H1 (cell line): Measurements from ENCODE around the gene GMPPA. TPM values are rescaled to one million over a fixed set of nuclear protein-coding genes. Genes with fewer than 3 reads are reported as not detected.

ENCODE experiments used
- CTCF ChIA-PET: fragments of 300-600 bp; sonication (Branson Sonifier 250); formaldehyde crosslinking; loops from one replicate; lab custom pipeline; 2021; ENCODE audit not compliant: partially characterized antibody; lab: Charles Lee
- POLR2A ChIA-PET: fragments of 300-600 bp; sonication (Branson Sonifier 250); formaldehyde crosslinking; loops from one replicate; lab custom pipeline; 2021; ENCODE audit warnings: inconsistent platforms; ENCODE audit not compliant: partially characterized antibody; lab: Charles Lee
- DNase-seq, 2 experiments: peaks; one replicate each; pipeline versions ENCODE4 v3.0.0 to v3.0.0-alpha.2; 2010 to 2022; ENCODE audit warnings: low spot score in 2 of 2, low read depth in 1 of 2, mixed read lengths in 1 of 2
- FAIRE-seq: peaks from 2 replicates; lab custom pipeline; 2011; peaks lifted over from hg19 to GRCh38; lab: Jason Lieb, UNC
- H2AFZ ChIP-seq: 2 replicates; pipeline ENCODE4 v1.8.1; 2012; ENCODE audit warnings: low read length, inconsistent platforms
- H2AK5ac ChIP-seq: 2 replicates; pipeline ENCODE4 v1.6.1; 2013; ENCODE audit warnings: low read depth, low read length
- H2BK120ac ChIP-seq: replicated peaks from 2 replicates; pipeline ENCODE3; 2013; ENCODE audit warnings: low read depth, low read length, inconsistent platforms
- H2BK12ac ChIP-seq: 2 replicates; pipeline ENCODE4 v1.6.1; 2013; ENCODE audit warnings: low read depth, low read length
- H2BK15ac ChIP-seq: 2 replicates; pipeline ENCODE4 v1.6.1; 2013; ENCODE audit warnings: low read length
- H2BK20ac ChIP-seq: 2 replicates; pipeline ENCODE4 v1.6.1; 2013; ENCODE audit warnings: low read length
- H2BK5ac ChIP-seq: 2 replicates; pipeline ENCODE4 v1.6.1; 2013; ENCODE audit warnings: low read depth, low read length
- H3K14ac ChIP-seq: 2 replicates; pipeline ENCODE4 v1.6.1; 2013; ENCODE audit warnings: inconsistent platforms; ENCODE audit not compliant: insufficient read length
- H3K18ac ChIP-seq: 2 replicates; pipeline ENCODE4 v1.6.1; 2013; ENCODE audit warnings: low read length; ENCODE audit errors: extremely low read depth
- H3K23ac ChIP-seq: 2 replicates; pipeline ENCODE4 v1.6.1; 2013; ENCODE audit warnings: inconsistent platforms; ENCODE audit not compliant: insufficient read length
- H3K23me2 ChIP-seq: 2 replicates; pipeline ENCODE4 v1.6.1; 2013; ENCODE audit warnings: low read depth, low read length
- H3K27ac ChIP-seq: 2 replicates; pipeline ENCODE4 v1.6.1; 2011; ENCODE audit warnings: low read depth, low read length, inconsistent platforms
- H3K27me3 ChIP-seq, 4 experiments: replicated peaks in 1 of 4; 1 replicate in 1 of 4; 2 replicates in 3 of 4; pipeline versions ENCODE4 v1.6.1 to v1.8.1; 2011 to 2013; ENCODE audit warnings: low read length in 3 of 4, mild to moderate bottlenecking in 3 of 4, inconsistent platforms in 2 of 4, mixed read lengths in 2 of 4, moderate library complexity in 1 of 4; ENCODE audit not compliant: control insufficient read depth in 3 of 4, insufficient read depth in 3 of 4; ENCODE audit errors: extremely low read depth in 1 of 4
- H3K36me3 ChIP-seq, 4 experiments: 2 replicates each; pipeline versions ENCODE4 v1.6.1 to v1.8.1; 2011 to 2013; ENCODE audit warnings: mild to moderate bottlenecking in 4 of 4, low read length in 3 of 4, moderate library complexity in 2 of 4, control low read depth in 1 of 4, inconsistent platforms in 1 of 4; ENCODE audit not compliant: insufficient read depth in 4 of 4, control insufficient read depth in 2 of 4
- H3K4ac ChIP-seq: replicated peaks from 2 replicates; pipeline ENCODE3; 2013; ENCODE audit warnings: low read length, low read depth, mixed read lengths, inconsistent platforms; ENCODE audit not compliant: insufficient read length
- H3K4me1 ChIP-seq, 4 experiments: replicated peaks in 1 of 4; 1 replicate in 1 of 4; 2 replicates in 3 of 4; pipeline versions ENCODE4 v1.6.1 to v1.8.1; 2011 to 2013; ENCODE audit warnings: low read length in 3 of 4, inconsistent platforms in 2 of 4, mixed read lengths in 1 of 4; ENCODE audit not compliant: insufficient read depth in 4 of 4, control insufficient read depth in 3 of 4
- H3K4me2 ChIP-seq, 2 experiments: 2 replicates each; pipeline versions ENCODE4 v1.6.1 to v1.8.1; 2011 to 2013; ENCODE audit warnings: low read depth in 2 of 2, low read length in 2 of 2, control low read depth in 1 of 2, inconsistent platforms in 1 of 2, mild to moderate bottlenecking in 1 of 2; ENCODE audit not compliant: insufficient read depth in 1 of 2
- H3K4me3 ChIP-seq, 4 experiments: fragments of 200-600, 300-600 bp in 1 of 4; sonication (generic), shearing (Covaris generic), sonication (Bioruptor Twin) in 1 of 4; 2 replicates each; pipeline versions ENCODE4 v1.5.1 to v1.8.1; 2011 to 2016; ENCODE audit warnings: low read length in 4 of 4, low read depth in 3 of 4, control low read depth in 2 of 4, inconsistent platforms in 2 of 4, mild to moderate bottlenecking in 2 of 4, mixed read lengths in 1 of 4, moderate library complexity in 1 of 4; ENCODE audit not compliant: insufficient read depth in 2 of 4; ENCODE audit errors: extremely low read depth in 1 of 4
- H3K56ac ChIP-seq: replicated peaks from 2 replicates; pipeline ENCODE3; 2013; ENCODE audit warnings: low read depth, mild to moderate bottlenecking, mixed read lengths, low read length, inconsistent platforms; ENCODE audit not compliant: insufficient read length
- H3K79me1 ChIP-seq: 2 replicates; pipeline ENCODE4 v1.6.1; 2013; ENCODE audit warnings: low read depth, low read length, control low read depth
- H3K79me2 ChIP-seq, 2 experiments: 2 replicates each; pipeline versions ENCODE4 v1.6.1 to v1.8.1; 2012 to 2013; ENCODE audit warnings: low read length in 2 of 2, mild to moderate bottlenecking in 2 of 2, inconsistent platforms in 1 of 2; ENCODE audit not compliant: insufficient read depth in 2 of 2, control insufficient read depth in 1 of 2
- H3K9ac ChIP-seq, 4 experiments: replicated peaks in 1 of 4; 1 replicate in 1 of 4; 2 replicates in 3 of 4; pipeline versions ENCODE4 v1.6.1 to v1.8.1; 2011 to 2013; ENCODE audit warnings: low read depth in 3 of 4, low read length in 3 of 4, control low read depth in 2 of 4, mild to moderate bottlenecking in 2 of 4, moderate library complexity in 2 of 4, inconsistent platforms in 1 of 4; ENCODE audit errors: extremely low read depth in 1 of 4
- H3K9me3 ChIP-seq, 2 experiments: 2 replicates each; pipeline versions ENCODE4 v1.6.1 to v1.8.1; 2012 to 2013; ENCODE audit warnings: mild to moderate bottlenecking in 2 of 2, moderate library complexity in 2 of 2, control low read depth in 1 of 2, inconsistent platforms in 1 of 2, low read depth in 1 of 2, low read length in 1 of 2, mixed read lengths in 1 of 2; ENCODE audit not compliant: insufficient read depth in 2 of 2
- H4K20me1 ChIP-seq, 2 experiments: replicated peaks in 1 of 2; 2 replicates each; pipeline versions ENCODE3 to v1.8.1; 2011 to 2013; ENCODE audit warnings: inconsistent platforms in 2 of 2, low read length in 2 of 2, mild to moderate bottlenecking in 1 of 2; ENCODE audit not compliant: insufficient read depth in 2 of 2, control insufficient read depth in 1 of 2
- H4K5ac ChIP-seq: 2 replicates; pipeline ENCODE4 v1.6.1; 2013; ENCODE audit warnings: low read length, low read depth, mixed read lengths, inconsistent platforms; ENCODE audit not compliant: insufficient read length
- H4K8ac ChIP-seq: 2 replicates; pipeline ENCODE4 v1.8.0; 2013; ENCODE audit warnings: mild to moderate bottlenecking, moderate library complexity, low read length, inconsistent platforms; ENCODE audit not compliant: insufficient read depth; ENCODE audit errors: extremely low read depth
- H4K91ac ChIP-seq: replicated peaks from 2 replicates; pipeline ENCODE3; 2013; ENCODE audit warnings: low read length, mixed read lengths, inconsistent platforms; ENCODE audit not compliant: insufficient read length
- E2F6 ChIP-seq: IDR thresholded peaks from 2 replicates; pipeline ENCODE4 v1.6.1; 2012; ENCODE audit warnings: inconsistent platforms
- EZH2 ChIP-seq: fragments of 200-600 bp; sonication (generic); IDR thresholded peaks from 2 replicates; pipeline ENCODE4 v1.7.1; 2012; ENCODE audit warnings: low read depth, mild to moderate bottlenecking, moderate library complexity, low read length, inconsistent platforms; ENCODE audit not compliant: severe bottlenecking
- FOSL1 ChIP-seq: IDR thresholded peaks from 2 replicates; pipeline ENCODE4 v1.6.1; 2011; ENCODE audit warnings: mild to moderate bottlenecking, low read depth, low read length, moderate library complexity; ENCODE audit not compliant: insufficient read depth
- KDM4A ChIP-seq: IDR thresholded peaks from one replicate; pipeline ENCODE4 v1.7.1; 2012; ENCODE audit warnings: low read depth, mild to moderate bottlenecking, moderate library complexity, low read length, inconsistent platforms; ENCODE audit not compliant: severe bottlenecking
- MAX ChIP-seq: IDR thresholded peaks from 2 replicates; pipeline ENCODE4 v1.6.1; 2012; ENCODE audit warnings: inconsistent platforms
- RBBP5 ChIP-seq: IDR thresholded peaks from 2 replicates; pipeline ENCODE4 v1.7.1; 2012; ENCODE audit warnings: low read depth, mild to moderate bottlenecking, inconsistent platforms, low read length, moderate library complexity, borderline replicate concordance
- SIX5 ChIP-seq: IDR thresholded peaks from 2 replicates; pipeline ENCODE4 v1.6.1; 2011; ENCODE audit warnings: mild to moderate bottlenecking, low read depth, low read length
- SRF ChIP-seq: IDR thresholded peaks from 2 replicates; pipeline ENCODE4 v1.6.1; 2011; ENCODE audit warnings: mild to moderate bottlenecking, low read depth, low read length, moderate library complexity
- TAF7 ChIP-seq: optimal IDR thresholded peaks from 2 replicates; pipeline ENCODE3; 2011; ENCODE audit warnings: low read depth, mild to moderate bottlenecking, inconsistent platforms, low read length, moderate library complexity, borderline replicate concordance
- WGBS, 2 experiments: shearing (Covaris generic) in 1 of 2; methylation state at CpG; one replicate each; pipeline versions ENCODE4 v1.1.6 to v1.1.7; 2013 to 2015; ENCODE audit warnings: low lambda C conversion rate in 2 of 2, mixed read lengths in 2 of 2, inconsistent platforms in 1 of 2, low coverage in 1 of 2, missing lambda C conversion rate in 1 of 2; ENCODE audit not compliant: insufficient replicate concordance in 2 of 2, insufficient coverage in 1 of 2, insufficient read length in 1 of 2; ENCODE audit errors: extremely low coverage in 1 of 2, missing lambda C conversion rate in 1 of 2; 5-methylcytosine and 5-hydroxymethylcytosine counted together
- polyA plus RNA-seq, 7 experiments: library from polyadenylated mRNA; depleted of rRNA in 3 of 7; stranded (reverse) in 5 of 7; unstranded in 2 of 7; fragments of >200 nt in 5 of 7; fragments of 200-250 nt in 2 of 7; gene quantifications; 1 replicate in 5 of 7; 2 replicates in 1 of 7; 4 replicates in 1 of 7; pipeline versions ENCODE4 v1.2.1 to v1.2.3, GENCODE V29; 2011 to 2013; ENCODE audit warnings: missing spikeins in 2 of 7, mixed read lengths in 2 of 7
- total RNA-seq: library from RNA; stranded (reverse); fragmentation: NEBNext Ultra II Directional; extraction: Animal tissue kit (Norgen Biotek cat#: 25700); gene quantifications from 2 replicates; pipeline ENCODE4 v1.2.1, GENCODE V29; 2021

The GMPPA gene
- total and polyA plus RNA-seq, 2 of the 8 experiments (the other 6 are each of a cell fraction or from before 2014, with no cell fraction given), result 34.3 to 98.8 TPM

GRCh38 chr2:219484343-219485200 is 14.1 kb upstream of the GMPPA start:
- H3K9me3 ChIP-seq, result no peaks in the 10 kb centered on the region
- peaks cover 20 to 49% (median 36%) of the 10 kb centered on the region in 4 experiments for H3K27me3 ChIP-seq
- no peak overlapping the region for H3K23ac ChIP-seq
- H2AK5ac ChIP-seq, result no peak overlapping the region
- H3K9ac ChIP-seq, result no peak overlapping the region
- peaks cover 0 to 2% of the 10 kb centered on the region in 2 experiments for H4K20me1 ChIP-seq
- no peak overlapping the region for H2BK20ac ChIP-seq
- FAIRE-seq (no peak), DNase-seq (peak in 1 of 2 experiments; percentile 68)
- peak overlapping the region; percentile 14 for H3K56ac ChIP-seq
- CTCF ChIA-PET, result interaction anchor here (1.9 to 113.1 kb wide), 5 partner anchors 5 to 158 kb away, joined by 5 to 7248 read pairs (median 74); partner anchors contain the start of genes ASIC4, CHPF, DES and GMPPA
- H3K79me1 ChIP-seq, result no peaks in the 10 kb centered on the region
- no peak overlapping the region for H3K14ac ChIP-seq
- H4K5ac ChIP-seq, result no peak overlapping the region
- peak overlapping the region in 3 of 4 experiments; percentile 26 to 56 (median 32); a peak in 6 of 8 replicates for H3K4me3 ChIP-seq
- H3K18ac ChIP-seq, result peak overlapping the region; percentile 48; the same call in 1 of the 2 replicates
- H3K4me1 ChIP-seq, result peaks cover 6 to 36% (median 28%) of the 10 kb centered on the region in 4 experiments
- POLR2A ChIA-PET, result interaction anchor here (0.9 to 19.9 kb wide), 12 partner anchors 9 to 43 kb away, joined by 3 to 216 read pairs (median 3); partner anchors contain the start of genes ASIC4 and GMPPA
- peak overlapping the region; percentile 77 for H4K8ac ChIP-seq
- H3K36me3 ChIP-seq, result no peaks in the 10 kb centered on the region; a peak in 1 of 8 replicates
- H3K23me2 ChIP-seq, result peaks cover 8% of the 10 kb centered on the region; the same call in 1 of the 2 replicates
- no peak overlapping the region for H3K4ac ChIP-seq
- H2BK15ac ChIP-seq, result 0 out of 2 replicates have a peak overlapping the region, but pooled peaks have one; percentile 29
- 5% methylated on average over 76 of the region's 89 CpGs; no CpG with 5 or more reads in 1 of the 2 experiments for WGBS, 2 experiments
- no peak overlapping the region for H4K91ac ChIP-seq
- H3K79me2 ChIP-seq, result no peaks in the 10 kb centered on the region
- H2BK12ac ChIP-seq, result peak overlapping the region; percentile 80; the same call in 1 of the 2 replicates
- H2BK5ac ChIP-seq, result no peak overlapping the region
- H2BK120ac ChIP-seq, result no peak overlapping the region
- H3K27ac ChIP-seq, result no peak overlapping the region
- peak overlapping the region; percentile 62 to 89 for H3K4me2 ChIP-seq
- H2AFZ ChIP-seq, result no peak overlapping the region
- TF ChIP-seq E2F6 (peak; percentile 10; the same call in 1 of the 2 replicates), SIX5 (no peak), RBBP5 (no peak), TAF7 (peak; percentile 10), FOSL1 (no peak), SRF (no peak), EZH2 (peak; percentile 76), KDM4A (peak; percentile 57), MAX (peak; percentile 57)
